GM21381 (cell line): ENCODE data around the gene MAPK8.

Experiments
- ATAC-seq: cut with Tn5 transposase; IDR thresholded peaks from one replicate; pipeline ENCODE4 v1.9.1; 2021; ENCODE audit warnings: mild to moderate bottlenecking, moderate library complexity; ENCODE audit not compliant: unreplicated experiment

Gene MAPK8

GRCh38 chr10:48459270-48460150 is 153.0 kb downstream of the MAPK8 start:
- no peak for ATAC-seq

- no peak for ATAC-seq
These were observed 153.7 kb downstream of the MAPK8 start for GRCh38 chr10:48460182-48460581.

DNA sequence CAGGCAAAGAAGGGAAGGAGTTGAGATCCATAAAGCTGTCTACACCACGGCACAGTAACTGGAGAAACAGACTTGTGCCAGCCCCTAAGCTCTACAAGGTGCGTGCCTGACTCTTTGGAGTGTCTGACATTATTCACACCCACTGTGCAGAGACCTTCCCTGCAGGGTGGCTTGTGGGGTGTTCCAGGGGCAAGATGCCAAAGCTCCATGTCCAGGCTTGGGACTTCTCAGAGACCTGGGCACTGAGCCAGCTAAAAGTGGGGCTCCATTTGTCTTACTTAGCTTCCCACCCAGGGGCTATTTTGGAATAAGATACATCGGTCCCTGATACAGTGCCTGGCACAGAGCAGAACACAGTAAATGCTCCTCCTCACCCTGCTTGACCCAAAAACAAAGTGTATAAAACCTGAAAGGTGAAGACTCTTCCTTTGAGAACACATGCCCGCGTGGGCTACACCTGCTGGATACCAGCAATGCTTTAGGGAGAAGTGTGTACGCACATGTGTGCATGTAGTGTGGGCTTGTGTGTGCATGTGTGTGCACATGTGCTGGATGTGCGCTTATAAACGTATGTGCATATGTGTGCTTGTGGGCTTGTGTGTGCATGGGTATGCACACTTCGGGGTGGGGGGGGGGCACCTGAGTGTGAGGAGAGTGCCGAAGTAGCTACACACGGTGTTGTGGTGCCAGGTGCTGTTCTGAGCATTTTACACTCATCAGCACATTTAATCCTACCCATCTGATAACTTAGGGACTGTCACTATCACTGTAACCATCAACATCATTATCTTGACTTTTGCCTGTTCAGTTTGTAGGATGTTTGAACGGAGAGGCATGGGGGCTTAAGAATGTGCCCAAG is 155.4 kb downstream of the MAPK8 start:
- no peak for ATAC-seq

DNA sequence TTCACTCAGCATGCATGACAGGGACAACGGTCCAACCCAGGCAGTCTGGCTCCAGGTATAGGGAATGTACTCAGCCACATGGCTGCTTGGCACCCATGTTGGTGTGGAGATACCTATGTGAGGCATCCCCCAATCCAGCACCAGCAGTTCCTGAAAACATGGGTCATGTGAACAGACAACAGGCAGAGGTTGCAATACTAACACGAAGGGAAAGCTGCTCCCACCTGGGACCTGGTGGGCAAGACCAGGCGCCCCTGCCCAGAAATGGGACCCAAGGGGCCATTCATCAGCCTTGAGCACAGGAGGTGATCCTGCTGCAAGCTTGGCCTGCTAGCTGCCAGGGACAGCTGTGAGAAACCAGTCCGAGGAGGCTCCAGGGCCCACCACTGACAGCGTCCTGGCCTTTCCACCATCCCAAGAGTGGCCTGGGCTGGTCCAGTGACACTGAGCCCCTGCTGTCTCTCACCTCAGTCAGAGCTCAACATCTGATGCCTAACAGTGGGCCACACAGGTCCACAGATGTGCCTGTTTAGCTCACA is 156.1 kb downstream of the MAPK8 start:
- ATAC-seq = no peak

GRCh38 chr10:48463318-48464003 is 157.0 kb downstream of the MAPK8 start:
- no peak for ATAC-seq

DNA sequence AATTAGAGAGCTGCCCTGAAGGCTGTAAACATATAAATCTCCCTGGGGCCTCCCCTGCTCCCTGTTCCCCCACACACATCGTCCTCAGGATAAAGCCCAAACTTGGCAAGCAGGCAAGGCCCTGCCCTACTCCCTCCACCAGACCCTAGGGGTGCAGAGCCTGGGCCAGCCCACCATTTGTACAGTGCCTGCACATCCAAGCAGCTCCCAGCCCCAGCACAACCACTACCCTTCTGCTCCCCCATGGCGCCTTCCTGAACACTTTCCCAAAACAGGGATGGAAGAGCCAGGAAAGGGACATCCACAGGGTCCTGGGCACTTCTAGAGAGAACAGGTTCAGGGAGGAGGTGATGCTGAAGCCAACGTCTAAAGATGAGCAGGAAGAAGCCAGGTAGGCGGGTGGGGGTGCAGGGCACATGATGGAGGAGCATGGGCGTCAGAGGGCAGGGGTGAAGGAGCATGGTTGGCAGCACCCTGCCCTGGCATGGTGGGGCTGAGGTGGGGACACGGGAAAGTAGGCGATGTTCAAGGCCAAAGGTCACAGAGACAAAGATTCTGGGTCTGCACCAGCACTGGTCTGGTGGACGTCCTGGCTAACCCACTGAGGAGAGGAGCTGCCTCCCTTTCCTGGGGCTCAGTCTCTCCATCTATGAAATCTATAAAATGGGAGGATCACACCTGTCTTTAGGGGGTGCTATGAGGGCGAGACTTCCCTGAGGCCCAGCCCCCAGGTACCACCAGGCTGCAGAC is 157.8 kb downstream of the MAPK8 start:
- no peak for ATAC-seq

GRCh38 chr10:48464871-48465736 is 158.6 kb downstream of the MAPK8 start:
- ATAC-seq = no peak

DNA sequence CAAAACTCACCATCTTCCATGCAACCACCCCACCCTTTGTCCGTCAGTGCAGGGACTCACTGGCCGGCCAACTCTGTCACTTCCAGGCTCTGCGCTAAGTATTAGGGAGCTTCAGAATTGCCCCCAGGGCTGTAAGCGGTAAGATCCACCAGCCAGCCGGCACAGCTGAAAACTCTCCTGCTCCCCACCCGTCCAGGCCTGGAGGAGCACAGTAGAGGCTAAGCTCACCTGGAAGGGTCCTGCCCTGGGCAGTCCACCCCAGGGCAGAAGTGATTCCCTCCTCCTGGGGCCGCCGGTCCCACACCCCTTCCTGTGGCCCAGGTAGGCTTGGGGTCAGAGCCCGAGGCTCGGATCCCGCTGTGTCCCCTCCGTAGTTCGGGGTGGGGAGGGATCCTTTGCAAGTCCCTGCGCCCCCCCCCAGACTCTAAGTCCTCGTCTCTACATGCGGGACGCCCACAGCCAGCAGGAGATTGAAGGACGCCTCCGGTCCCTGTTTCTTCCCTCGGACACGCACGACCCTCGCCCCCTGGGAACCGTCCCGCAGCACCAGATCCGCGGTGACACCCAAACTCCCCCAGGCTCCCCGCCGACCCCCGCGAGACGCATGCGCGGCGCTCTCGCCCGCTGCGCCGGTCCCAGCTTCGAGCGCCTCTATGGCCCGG is 159.5 kb downstream of the MAPK8 start:
- ATAC-seq = no peak

DNA sequence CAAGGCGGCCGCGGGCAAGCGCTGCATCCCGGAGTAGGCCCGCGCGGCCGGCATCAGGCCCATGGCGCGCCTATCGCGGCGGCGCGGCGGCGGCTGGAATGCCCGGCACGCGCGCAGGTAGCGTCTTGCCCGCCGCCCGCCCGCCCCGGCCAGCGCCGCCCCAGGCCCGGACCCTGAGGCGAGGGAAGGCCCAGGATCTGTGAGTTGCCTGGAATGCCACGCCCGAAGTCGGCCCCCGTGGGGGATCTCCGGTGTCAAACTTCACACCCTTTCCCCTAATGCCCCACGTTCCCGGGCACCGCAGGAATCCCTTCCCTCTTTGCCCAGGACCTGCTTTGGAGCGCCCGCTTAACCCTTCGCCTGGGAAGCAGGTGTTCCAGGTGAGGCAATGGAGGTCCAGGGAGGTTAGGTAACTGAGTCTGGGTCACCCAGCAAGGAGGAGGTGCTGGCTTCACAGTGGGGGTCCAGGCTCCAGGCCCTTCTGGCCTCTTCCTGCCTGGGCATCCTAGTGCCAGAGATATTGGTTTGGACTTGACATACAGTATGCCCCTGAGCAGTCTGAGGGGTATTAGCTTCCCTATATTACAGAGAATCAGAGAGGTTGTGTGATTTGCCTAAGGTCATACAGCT is 160.2 kb downstream of the MAPK8 start:
- no peak for ATAC-seq

DNA sequence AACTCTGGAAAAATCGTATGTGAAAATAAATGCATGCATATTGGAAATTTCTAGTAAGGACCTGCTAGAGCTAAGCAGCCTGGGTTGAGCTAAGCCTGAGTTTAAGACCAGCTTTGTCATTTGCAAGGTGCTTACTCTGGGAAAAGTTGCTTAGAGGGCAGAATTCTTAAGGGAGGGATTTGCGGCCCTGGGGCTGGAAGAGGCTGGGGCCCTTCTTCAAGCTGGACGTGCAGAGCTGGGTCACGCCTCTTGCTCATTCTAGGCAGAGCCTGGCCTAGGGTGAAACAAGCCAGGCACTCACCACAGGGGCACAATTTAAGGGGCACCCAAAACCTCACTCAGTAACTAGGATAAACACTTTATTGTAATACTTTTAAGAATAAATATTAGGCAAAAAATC is 161.2 kb downstream of the MAPK8 start:
- no peak for ATAC-seq

DNA sequence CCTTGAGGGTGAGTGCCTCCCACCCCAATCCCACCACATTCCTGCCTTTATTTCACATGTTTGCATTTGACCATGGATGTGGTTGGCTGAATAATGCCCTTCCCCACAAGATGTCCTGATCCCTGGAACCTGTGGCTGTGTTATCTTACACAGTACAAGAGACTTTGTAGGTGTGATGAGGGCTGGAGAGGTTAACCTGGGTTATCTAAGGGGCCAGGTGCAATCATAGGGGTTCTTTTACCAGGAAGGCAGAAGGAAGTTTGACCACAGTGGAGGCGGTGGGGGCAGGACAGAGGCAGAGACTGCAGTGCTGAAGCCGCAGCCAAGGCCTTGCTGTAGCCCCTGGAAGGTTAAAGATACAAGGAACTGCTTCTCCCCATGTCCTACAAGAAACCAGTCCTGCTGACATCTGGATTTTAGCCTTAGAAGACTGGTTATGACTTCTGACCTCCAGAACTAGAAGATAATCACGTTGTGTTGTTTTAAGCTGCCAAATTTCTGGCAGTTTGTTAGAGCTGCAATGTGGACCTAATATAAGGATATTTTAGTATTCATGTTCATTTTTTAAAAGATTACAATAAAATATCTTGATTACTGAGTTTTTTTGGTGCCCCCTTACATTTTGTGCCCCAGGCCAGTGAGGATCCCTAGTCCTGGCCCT is 161.8 kb downstream of the MAPK8 start:
- ATAC-seq = no peak

DNA sequence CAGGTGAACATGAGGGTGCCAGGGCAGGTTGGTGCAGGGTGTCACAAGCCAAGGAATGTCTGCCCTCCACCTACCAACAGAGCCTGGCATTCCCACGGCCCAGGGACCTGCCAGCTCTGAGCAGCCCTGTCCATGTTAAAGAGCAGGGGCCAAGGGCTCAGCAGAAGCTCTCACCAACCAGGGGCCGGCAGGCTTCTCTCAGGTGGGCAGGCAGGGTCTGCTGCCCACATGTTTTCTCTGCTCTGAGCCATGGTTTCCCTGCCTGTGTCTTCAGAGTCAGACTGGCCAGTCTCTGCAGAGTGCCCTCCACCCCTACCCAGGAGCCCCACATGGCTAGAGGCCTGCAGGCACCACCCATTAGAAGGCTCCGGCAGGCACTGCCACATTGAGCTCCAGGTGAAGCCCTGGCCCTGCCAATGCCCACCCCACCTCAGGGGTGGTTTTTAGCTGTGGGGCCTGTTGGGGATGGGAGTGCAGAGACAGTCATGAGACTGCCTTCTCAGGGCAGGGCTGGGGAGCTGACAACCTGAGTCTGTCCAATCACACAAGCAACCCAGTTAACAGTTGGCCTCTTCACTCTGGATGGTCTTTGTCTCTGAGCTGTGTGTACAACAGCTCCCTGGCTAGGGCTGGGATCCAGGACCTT is 162.5 kb downstream of the MAPK8 start:
- no peak for ATAC-seq

- no peak for ATAC-seq
These were observed 163.1 kb downstream of the MAPK8 start for GRCh38 chr10:48469516-48470020.

DNA sequence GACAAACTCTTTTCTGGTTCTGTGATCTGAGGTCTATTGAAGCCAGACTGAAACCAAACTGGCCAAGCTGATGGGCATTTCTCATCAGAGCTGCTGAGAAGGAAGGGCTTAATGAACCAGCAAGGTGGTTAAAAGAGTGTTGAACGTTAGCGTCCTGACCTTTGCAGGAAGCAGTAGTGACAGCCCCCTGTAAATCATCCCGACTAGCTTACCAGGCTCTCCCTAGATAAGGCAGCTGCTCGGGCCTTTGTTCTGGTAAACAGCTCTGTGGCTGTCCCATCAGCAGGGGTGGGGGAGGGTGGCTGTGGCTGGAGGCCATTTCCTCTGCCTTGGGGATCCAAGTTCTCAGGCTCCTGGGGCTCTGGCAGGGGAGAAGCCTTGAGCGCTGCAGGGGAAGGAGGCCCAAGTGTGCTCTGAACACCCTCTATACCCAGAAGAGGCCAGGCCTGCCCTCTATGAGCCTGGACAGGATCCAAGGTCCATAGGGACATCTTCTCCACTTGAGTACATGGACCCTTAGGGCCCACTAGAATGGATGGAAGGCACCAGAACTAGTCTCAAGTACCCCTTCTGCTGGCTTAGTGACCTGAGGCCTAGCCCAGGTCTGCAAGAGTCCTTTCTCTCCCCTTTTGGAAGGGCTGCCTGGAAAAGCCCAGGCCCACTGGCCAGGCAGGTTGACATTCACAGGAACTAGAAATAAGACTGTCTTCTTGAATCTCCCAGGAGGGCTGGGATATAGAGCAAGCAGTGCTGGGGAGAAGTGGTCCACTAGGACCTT is 163.8 kb downstream of the MAPK8 start:
- ATAC-seq = no peak

- no peak for ATAC-seq
These were observed 164.7 kb downstream of the MAPK8 start for GRCh38 chr10:48470893-48471805.
